Ovary (tissue), 3 donors: ENCODE measurements around the gene NCK2.

ENCODE experiments used
- CTCF ChIP-seq, 3 donors: fragments of 450-650 bp in 2 of 3; fragments of 200-600 bp in 1 of 3; IDR thresholded peaks; one replicate each; pipeline versions ENCODE4 v1.5.1 to v1.8.0; 2016 to 2022; ENCODE audit warnings: antibody characterized with exemption in 3 of 3, mild to moderate bottlenecking in 1 of 3
- EP300 ChIP-seq: sonication (generic); formaldehyde crosslinking; IDR thresholded peaks from one replicate; pipeline ENCODE4 v1.6.1; 2017; ENCODE audit warnings: antibody characterized with exemption
- donor health status: DM: no; HTN: no; CAD: no.

GRCh38 chr2:105754011-105754410 is 9.3 kb downstream of the NCK2 start:
- TF ChIP-seq CTCF (IDR thresholded peaks at IDR 0.05) (no peak), EP300 (no peak)
